Loucy (cell line): ENCODE measurements around the gene BCDIN3D.

Experiments used
- H2AFZ ChIP-seq: fragments of 200-600 bp; sonication (generic); 2 replicates; pipeline ENCODE4 v1.6.0; 2016; ENCODE audit warnings: antibody characterized with exemption, mild to moderate bottlenecking, low read length, moderate library complexity
- H3F3A ChIP-seq: fragments of 200-600 bp; 2 replicates; pipeline ENCODE4 v1.6.0; 2016; ENCODE audit warnings: antibody characterized with exemption, low read depth, mild to moderate bottlenecking
- H3K27me3 ChIP-seq: fragments of 200-600 bp; sonication (generic); 2 replicates; pipeline ENCODE4 v1.6.1; 2014; ENCODE audit warnings: low read length, mild to moderate bottlenecking; ENCODE audit not compliant: insufficient read depth, poor library complexity, severe bottlenecking
- H3K36me3 ChIP-seq: fragments of 200-600 bp; sonication (generic); 2 replicates; pipeline ENCODE4 v1.6.1; 2016; ENCODE audit warnings: low read length; ENCODE audit not compliant: insufficient read depth
- H3K4me1 ChIP-seq: fragments of 200-600 bp; sonication (generic); 2 replicates; pipeline ENCODE4 v1.5.1; 2014; ENCODE audit warnings: low read length, mild to moderate bottlenecking; ENCODE audit not compliant: insufficient read depth, poor library complexity, severe bottlenecking
- H3K4me2 ChIP-seq: fragments of 200-600 bp; sonication (generic); 2 replicates; pipeline ENCODE4 v1.6.0; 2014; ENCODE audit warnings: antibody characterized with exemption, low read length, low read depth, mild to moderate bottlenecking; ENCODE audit not compliant: poor library complexity, severe bottlenecking
- H3K4me3 ChIP-seq: fragments of 200-600 bp; sonication (generic); 2 replicates; pipeline ENCODE4 v1.5.1; 2014; ENCODE audit warnings: low read length, mild to moderate bottlenecking, mixed read lengths; ENCODE audit not compliant: poor library complexity, severe bottlenecking
- H3K79me2 ChIP-seq: fragments of 200-600 bp; sonication (generic); 2 replicates; pipeline ENCODE4 v1.6.1; 2014; ENCODE audit warnings: low read length; ENCODE audit not compliant: insufficient read depth
- H3K9ac ChIP-seq: fragments of 200-600 bp; sonication (generic); 2 replicates; pipeline ENCODE4 v1.6.0; 2014; ENCODE audit warnings: mild to moderate bottlenecking, low read depth, low read length, moderate library complexity; ENCODE audit not compliant: poor library complexity, severe bottlenecking
- H3K9me2 ChIP-seq: fragments of 200-600 bp; sonication (generic); replicated peaks from 2 replicates; pipeline ENCODE4 v1.6.1; 2016; ENCODE audit warnings: low read depth, low read length, mixed read lengths
- H3K9me3 ChIP-seq: fragments of 200-600 bp; sonication (generic); 2 replicates; pipeline ENCODE4 v1.6.1; 2014; ENCODE audit warnings: mild to moderate bottlenecking, antibody characterized with exemption, low read length, low read depth; ENCODE audit not compliant: insufficient read depth
- H4K20me1 ChIP-seq: fragments of 200-600 bp; sonication (generic); 2 replicates; pipeline ENCODE4 v1.6.0; 2014; ENCODE audit warnings: antibody characterized with exemption, low read length, mild to moderate bottlenecking; ENCODE audit not compliant: insufficient read depth, poor library complexity, severe bottlenecking
- CTCF ChIP-seq: fragments of 200-600 bp; sonication (generic); conservative IDR thresholded peaks from 2 replicates; pipeline ENCODE4 v1.5.1; 2014; ENCODE audit warnings: mild to moderate bottlenecking, antibody characterized with exemption, low read length
- EZH2phosphoT487 ChIP-seq: fragments of 200-600 bp; IDR thresholded peaks from 2 replicates; pipeline ENCODE4 v1.6.1; 2018; ENCODE audit warnings: antibody characterized with exemption, mild to moderate bottlenecking, moderate library complexity, borderline replicate concordance

BCDIN3D gene

GRCh38 chr12:49793620-49794019 lies 49.3 kb downstream of the BCDIN3D start:
- Histone ChIP-seq H3K9me3 (no peaks in the 10 kb centered on the region), H3K9ac (no peak overlapping the region), H4K20me1 (no peaks in the 10 kb centered on the region), H3K27me3 (no peaks in the 10 kb centered on the region), H3K4me3 (no peak overlapping the region), H3K79me2 (no peaks in the 10 kb centered on the region), H3K4me2 (no peak overlapping the region), H2AFZ (no peak overlapping the region), H3K4me1 (no peaks in the 10 kb centered on the region), H3F3A (no peaks in the 10 kb centered on the region), H3K9me2 (no peaks in the 10 kb centered on the region), H3K36me3 (peaks cover 24% of the 10 kb centered on the region; the same call in 1 of the 2 replicates)
- TF ChIP-seq CTCF (no peak), EZH2phosphoT487 (no peak)

GRCh38 chr12:49792976-49793580 lies 49.8 kb downstream of the BCDIN3D start:
- Histone ChIP-seq H4K20me1 (no peaks in the 10 kb centered on the region), H3K27me3 (no peaks in the 10 kb centered on the region), H3F3A (no peaks in the 10 kb centered on the region), H2AFZ (no peak overlapping the region), H3K9me2 (no peaks in the 10 kb centered on the region), H3K4me2 (no peak overlapping the region), H3K4me3 (no peak overlapping the region), H3K9me3 (no peaks in the 10 kb centered on the region), H3K36me3 (peaks cover 20% of the 10 kb centered on the region; the same call in 1 of the 2 replicates), H3K4me1 (no peaks in the 10 kb centered on the region), H3K9ac (no peak overlapping the region), H3K79me2 (no peaks in the 10 kb centered on the region)
- no peak for TF ChIP-seq CTCF
- TF ChIP-seq EZH2phosphoT487, result no peak

- no peak overlapping the region for H3K4me3 ChIP-seq
- H3K27me3 ChIP-seq, result no peaks in the 10 kb centered on the region
- H3K9me2 ChIP-seq, result no peaks in the 10 kb centered on the region
- peaks cover 13% of the 10 kb centered on the region; the same call in 1 of the 2 replicates for H3K36me3 ChIP-seq
- no peaks in the 10 kb centered on the region for H3K4me1 ChIP-seq
- H3K9me3 ChIP-seq, result no peaks in the 10 kb centered on the region
- no peak overlapping the region for H3K9ac ChIP-seq
- no peak overlapping the region for H3K4me2 ChIP-seq
- H2AFZ ChIP-seq, result no peak overlapping the region
- TF ChIP-seq CTCF (no peak), EZH2phosphoT487 (no peak)
- H4K20me1 ChIP-seq, result no peaks in the 10 kb centered on the region
- H3F3A ChIP-seq, result no peaks in the 10 kb centered on the region
- no peaks in the 10 kb centered on the region for H3K79me2 ChIP-seq
Measured at GRCh38 chr12:49792181-49792970, 50.5 kb downstream of the BCDIN3D start.
